Suprapubic skin (tissue), 4 donors: Measurements from ENCODE around the gene CDC5L. TPM values are rescaled to one million over a fixed set of nuclear protein-coding genes. Genes with fewer than 3 reads are reported as not detected.

ENCODE experiments used
- DNase-seq, 2 donors: peaks; one replicate each; pipeline ENCODE4 v3.0.0-alpha.2; 2019; ENCODE audit warnings: low spot score in 2 of 2
- H3K27ac ChIP-seq: fragments of 200-600 bp; sonication (generic); one replicate; pipeline ENCODE4 v1.5.1; 2019
- H3K27me3 ChIP-seq: fragments of 200-600 bp; sonication (generic); one replicate; pipeline ENCODE4 v1.5.1; 2019
- H3K36me3 ChIP-seq: fragments of 200-600 bp; sonication (generic); one replicate; pipeline ENCODE4 v1.5.1; 2019
- H3K4me1 ChIP-seq: fragments of 200-600 bp; sonication (generic); one replicate; pipeline ENCODE4 v1.5.1; 2019
- H3K4me3 ChIP-seq: fragments of 200-600 bp; sonication (generic); one replicate; pipeline ENCODE4 v1.5.1; 2019; ENCODE audit warnings: mild to moderate bottlenecking
- H3K9me3 ChIP-seq: fragments of 200-600 bp; sonication (generic); one replicate; pipeline ENCODE4 v1.5.1; 2019
- EP300 ChIP-seq: sonication (generic); formaldehyde crosslinking; IDR thresholded peaks from one replicate; pipeline ENCODE4 v1.6.1; 2017; ENCODE audit warnings: antibody characterized with exemption
- POLR2A ChIP-seq, 2 donors: fragments of 450-650 bp; IDR thresholded peaks; one replicate each; pipeline ENCODE4 v1.6.1; 2017; ENCODE audit warnings: antibody characterized with exemption in 2 of 2, mild to moderate bottlenecking in 2 of 2, moderate library complexity in 2 of 2
- POLR2AphosphoS5 ChIP-seq, 3 donors: sonication (generic); formaldehyde crosslinking; IDR thresholded peaks; one replicate each; pipeline ENCODE4 v1.6.1; 2017; ENCODE audit warnings: antibody characterized with exemption in 3 of 3
- WGBS: methylation state at CpG from one replicate; pipeline ENCODE4 v1.1.5; 2018; 5-methylcytosine and 5-hydroxymethylcytosine counted together
- total RNA-seq, 4 donors: library from RNA; depleted of rRNA; stranded (reverse); fragments of >200 nt; gene quantifications; one replicate each; pipeline ENCODE4 v1.1.0, GENCODE V29; 2016
- TF ChIP-seq, protein P1 (sequence below), 2 donors: fragments of 200-600 bp in 1 of 2; fragments of 450-650 bp in 1 of 2; sonication (generic) in 1 of 2; IDR thresholded peaks; one replicate each; pipeline ENCODE4 v1.5.1; 2016 to 2019; ENCODE audit warnings: antibody characterized with exemption in 2 of 2, mild to moderate bottlenecking in 1 of 2, moderate library complexity in 1 of 2

CDC5L gene
- total RNA-seq, 4 donors from 2014 or later = 12.3 to 16.6 (median 15.4) TPM

DNA sequence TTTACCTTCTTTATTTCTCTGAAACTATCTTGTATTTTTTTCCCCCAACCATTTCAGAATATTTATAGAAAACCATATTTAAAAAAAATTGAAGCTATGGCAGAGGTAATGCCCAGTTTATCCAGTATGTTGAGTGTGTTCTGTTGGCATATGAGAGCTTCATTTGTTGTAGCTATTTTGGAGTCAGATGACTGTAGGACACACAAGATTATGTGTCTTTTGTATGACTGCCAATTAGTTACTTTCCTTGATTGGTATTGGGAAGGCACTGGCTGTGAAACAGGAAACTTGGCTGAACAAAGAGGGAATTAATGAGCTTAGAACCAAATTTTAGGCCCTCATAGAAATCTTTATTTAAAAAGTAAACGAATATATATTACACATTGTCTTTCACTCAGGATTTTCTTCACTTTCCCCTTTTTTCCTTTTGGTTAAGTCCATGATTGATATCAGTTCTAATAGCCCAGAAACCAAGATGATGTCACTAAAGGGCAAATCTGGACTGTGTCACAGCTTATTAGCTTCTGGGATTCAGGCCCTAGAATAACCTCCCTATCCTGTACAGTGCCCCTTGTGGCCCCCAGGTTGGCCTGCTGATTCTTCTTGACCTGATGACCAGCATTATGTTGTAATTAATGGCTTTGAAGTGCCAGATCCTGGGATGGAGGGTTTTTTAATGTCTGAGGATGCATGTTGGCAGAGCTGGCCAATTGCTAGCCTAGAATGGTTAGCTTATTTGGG lies 10.1 kb downstream of the CDC5L start:
- DNase-seq = no peak
- no peak overlapping the region for H3K4me3 ChIP-seq
- no peak overlapping the region for H3K27ac ChIP-seq
- H3K27me3 ChIP-seq = no peaks in the 10 kb centered on the region
- peaks cover 79% of the 10 kb centered on the region for H3K36me3 ChIP-seq
- WGBS = 63% methylated on average over 1 of the region's 1 CpG
- TF ChIP-seq POLR2A (IDR thresholded peaks at IDR 0.05) (no peak), EP300 (no peak), POLR2AphosphoS5 (IDR thresholded peaks at IDR 0.05) (no peak)
- TF ChIP-seq, protein P1, sequence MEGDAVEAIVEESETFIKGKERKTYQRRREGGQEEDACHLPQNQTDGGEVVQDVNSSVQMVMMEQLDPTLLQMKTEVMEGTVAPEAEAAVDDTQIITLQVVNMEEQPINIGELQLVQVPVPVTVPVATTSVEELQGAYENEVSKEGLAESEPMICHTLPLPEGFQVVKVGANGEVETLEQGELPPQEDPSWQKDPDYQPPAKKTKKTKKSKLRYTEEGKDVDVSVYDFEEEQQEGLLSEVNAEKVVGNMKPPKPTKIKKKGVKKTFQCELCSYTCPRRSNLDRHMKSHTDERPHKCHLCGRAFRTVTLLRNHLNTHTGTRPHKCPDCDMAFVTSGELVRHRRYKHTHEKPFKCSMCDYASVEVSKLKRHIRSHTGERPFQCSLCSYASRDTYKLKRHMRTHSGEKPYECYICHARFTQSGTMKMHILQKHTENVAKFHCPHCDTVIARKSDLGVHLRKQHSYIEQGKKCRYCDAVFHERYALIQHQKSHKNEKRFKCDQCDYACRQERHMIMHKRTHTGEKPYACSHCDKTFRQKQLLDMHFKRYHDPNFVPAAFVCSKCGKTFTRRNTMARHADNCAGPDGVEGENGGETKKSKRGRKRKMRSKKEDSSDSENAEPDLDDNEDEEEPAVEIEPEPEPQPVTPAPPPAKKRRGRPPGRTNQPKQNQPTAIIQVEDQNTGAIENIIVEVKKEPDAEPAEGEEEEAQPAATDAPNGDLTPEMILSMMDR (IDR thresholded peaks at IDR 0.05) = no peak
- H3K9me3 ChIP-seq = no peaks in the 10 kb centered on the region
- peaks cover 9% of the 10 kb centered on the region for H3K4me1 ChIP-seq

DNA sequence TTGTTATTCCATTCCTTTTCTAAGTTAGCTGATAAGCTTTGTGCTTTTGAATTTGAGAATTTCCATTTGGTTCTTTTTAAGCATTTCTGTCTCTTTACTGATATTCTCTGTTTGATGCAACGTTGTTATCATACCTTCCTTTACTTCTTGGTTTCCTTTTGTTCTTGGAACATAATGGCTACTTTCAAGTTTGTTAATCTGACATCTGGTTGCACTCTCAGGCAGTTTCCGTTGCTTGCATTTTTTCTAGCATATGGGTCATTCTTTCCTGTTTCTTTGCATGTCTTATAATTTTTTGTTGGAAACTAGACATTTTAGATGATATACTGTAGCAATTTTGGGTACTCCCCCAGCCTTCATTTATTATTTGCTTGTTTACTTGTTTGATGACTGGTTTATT lies 12.5 kb downstream of the CDC5L start:
- TF ChIP-seq, protein P1 (IDR thresholded peaks at IDR 0.05) = no peak
- TF ChIP-seq POLR2AphosphoS5 (IDR thresholded peaks at IDR 0.05) = no peak
- no peak for TF ChIP-seq EP300
- TF ChIP-seq POLR2A (IDR thresholded peaks at IDR 0.05) = no peak

DNA sequence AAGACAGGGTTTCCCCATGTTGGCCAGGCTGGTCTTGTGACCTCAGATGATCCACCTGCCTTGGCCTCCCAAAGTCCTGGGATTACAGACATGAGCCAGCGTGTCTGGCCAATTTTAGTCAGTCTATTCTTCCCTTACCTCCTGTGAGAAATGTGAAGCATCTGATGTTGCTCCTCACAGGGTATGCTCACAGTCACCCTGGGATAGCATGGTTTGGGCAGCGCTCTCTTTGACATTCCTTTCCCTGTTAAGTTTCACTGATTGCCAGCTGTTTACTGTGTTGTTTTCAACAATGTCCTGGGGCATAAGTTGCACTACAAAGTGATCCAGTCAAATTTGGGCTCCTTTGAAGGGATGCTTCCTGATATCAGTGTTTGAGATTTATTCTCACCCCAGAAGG lies 13.1 kb downstream of the CDC5L start:
- no peak for DNase-seq
- Histone ChIP-seq H3K9me3 (no peaks in the 10 kb centered on the region), H3K36me3 (peaks cover 72% of the 10 kb centered on the region), H3K4me1 (peaks cover 9% of the 10 kb centered on the region), H3K27me3 (no peaks in the 10 kb centered on the region), H3K4me3 (no peak overlapping the region), H3K27ac (no peak overlapping the region)
- 96% methylated on average over 2 of the region's 2 CpGs for WGBS
- TF ChIP-seq EP300 = no peak
- TF ChIP-seq POLR2A (IDR thresholded peaks at IDR 0.05) = no peak
- no peak for TF ChIP-seq POLR2AphosphoS5 (IDR thresholded peaks at IDR 0.05)
- TF ChIP-seq, protein P1 (IDR thresholded peaks at IDR 0.05) = no peak

More for the DNA sequence above, 12.5 kb downstream of the CDC5L start:
- no peak overlapping the region for H3K27ac ChIP-seq
- H3K4me1 ChIP-seq = peaks cover 9% of the 10 kb centered on the region
- WGBS = 66% methylated on average over 2 of the region's 2 CpGs
- DNase-seq = no peak
- H3K27me3 ChIP-seq = no peaks in the 10 kb centered on the region
- no peak overlapping the region for H3K4me3 ChIP-seq
- H3K36me3 ChIP-seq = peaks cover 72% of the 10 kb centered on the region
- no peaks in the 10 kb centered on the region for H3K9me3 ChIP-seq

DNA sequence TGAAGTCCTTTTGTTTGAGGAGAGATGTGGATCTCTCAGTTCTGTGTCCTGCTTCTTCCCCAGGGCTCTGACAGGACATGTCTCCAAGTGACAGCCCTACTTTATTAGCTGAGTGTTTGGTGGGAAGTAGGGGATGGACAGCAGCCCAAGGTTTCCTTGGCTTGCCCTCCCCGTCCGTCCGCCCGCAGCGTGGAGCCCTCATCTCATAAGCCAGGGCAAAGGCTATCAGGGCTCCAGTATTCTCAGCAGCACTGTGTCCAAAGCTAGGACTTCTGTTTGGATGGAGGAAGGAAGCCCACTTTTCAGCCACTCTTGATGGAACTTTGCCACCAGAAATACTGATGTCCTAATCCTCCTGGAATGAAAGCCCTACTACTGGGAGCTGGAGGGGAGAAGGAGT lies 13.6 kb downstream of the CDC5L start:
- Histone ChIP-seq H3K27me3 (no peaks in the 10 kb centered on the region), H3K36me3 (peaks cover 72% of the 10 kb centered on the region), H3K4me1 (peaks cover 9% of the 10 kb centered on the region), H3K9me3 (no peaks in the 10 kb centered on the region), H3K4me3 (no peak overlapping the region), H3K27ac (no peak overlapping the region)
- TF ChIP-seq EP300 (no peak), POLR2A (IDR thresholded peaks at IDR 0.05) (no peak), POLR2AphosphoS5 (IDR thresholded peaks at IDR 0.05) (no peak)
- TF ChIP-seq, protein P1 (IDR thresholded peaks at IDR 0.05) = no peak
- 79% methylated on average over 4 of the region's 5 CpGs for WGBS
- DNase-seq = no peak

DNA sequence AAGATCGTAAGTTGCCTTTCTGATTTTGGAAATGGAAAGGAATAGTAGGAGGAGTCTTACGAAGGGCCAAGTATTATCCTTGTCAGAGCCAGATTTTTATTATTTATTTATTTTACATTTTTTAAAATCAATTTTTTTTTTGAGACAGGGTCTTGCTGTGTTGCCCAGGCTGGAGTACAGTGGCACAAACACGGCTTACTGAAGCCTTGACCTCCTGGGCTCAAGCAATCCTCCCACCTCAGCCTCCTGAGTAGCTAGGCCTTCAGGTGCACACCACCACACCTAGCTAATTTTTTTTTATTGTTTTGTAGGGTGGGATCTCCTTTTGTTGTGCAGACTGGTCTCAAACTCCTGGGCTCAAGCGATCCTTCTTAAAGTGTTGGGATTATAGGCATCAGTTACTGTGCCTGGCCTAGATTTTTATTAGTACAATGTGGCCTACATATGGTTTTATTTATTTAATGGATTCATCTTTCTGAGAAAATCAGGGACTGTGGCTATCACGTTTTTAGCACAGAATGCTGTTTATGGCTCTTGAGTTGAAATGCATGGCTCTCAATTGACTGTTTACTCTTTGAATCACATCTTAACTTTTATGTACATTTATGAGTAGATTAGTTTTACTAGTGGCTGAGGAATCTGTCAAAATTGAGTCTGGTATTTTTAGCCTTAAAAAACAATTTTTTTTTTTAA lies 16.7 kb downstream of the CDC5L start:
- peaks cover 74% of the 10 kb centered on the region for H3K36me3 ChIP-seq
- no peaks in the 10 kb centered on the region for H3K27me3 ChIP-seq
- no peak for TF ChIP-seq POLR2AphosphoS5 (IDR thresholded peaks at IDR 0.05)
- no peak for TF ChIP-seq EP300
- TF ChIP-seq, protein P1 (IDR thresholded peaks at IDR 0.05) = no peak
- no peak for TF ChIP-seq POLR2A (IDR thresholded peaks at IDR 0.05)
- H3K27ac ChIP-seq = no peak overlapping the region
- H3K9me3 ChIP-seq = no peaks in the 10 kb centered on the region
- no peak overlapping the region for H3K4me3 ChIP-seq
- no peak for DNase-seq
- 87% methylated on average over 5 of the region's 5 CpGs for WGBS
- H3K4me1 ChIP-seq = peaks cover 3% of the 10 kb centered on the region
